Measurements from ENCODE around the gene FRY. TPM values are rescaled to one million over a fixed set of nuclear protein-coding genes. Genes with fewer than 3 reads are reported as not detected.
A peak's percentile ranks its signal among the peaks of the same experiment; 100 is the strongest.

FRY gene
- total RNA-seq, 1 experiment from 2014 or later: 1.3 TPM

- DNase-seq (no peak), ATAC-seq (no peak)
- CTCF ChIA-PET: no interaction called here
- TF ChIP-seq EZH2 (IDR thresholded peaks at IDR 0.05; ENCODE audit: low read length, unreplicated experiment): no peak
- Histone ChIP-seq H3F3A (ENCODE audit: low read length, unreplicated experiment) (no peaks in the 10 kb centered on the region), H3K9me2 (replicated peaks; ENCODE audit: low read length) (no peaks in the 10 kb centered on the region), H3K4me2 (ENCODE audit: low read length) (no peak overlapping the region), H3K9ac (ENCODE audit: low read length) (no peak overlapping the region), H3K79me2 (ENCODE audit: low read length) (no peaks in the 10 kb centered on the region), H3K4me1 (ENCODE audit: insufficient read depth, low read length) (no peaks in the 10 kb centered on the region), H4K20me1 (ENCODE audit: low read length) (no peaks in the 10 kb centered on the region), H3K4me3 (ENCODE audit: low read length) (no peak overlapping the region), H3K9me3 (ENCODE audit: low read length) (no peaks in the 10 kb centered on the region), H3K27ac (ENCODE audit: low read length) (no peak overlapping the region), H3K36me3 (ENCODE audit: low read depth, low read length) (no peaks in the 10 kb centered on the region), H2AFZ (ENCODE audit: low read length) (no peak overlapping the region), H3K27me3 (ENCODE audit: low read length) (no peaks in the 10 kb centered on the region; the same call in 1 of the 2 replicates)
- POLR2A ChIA-PET (ENCODE audit: unreplicated experiment): no interaction called here
- no TSS peak for BruUV-seq (replicated peaks)
- intact Hi-C loops (cut with micrococcal nuclease): no loop called here
Measured at GRCh38 chr13:32210101-32210500, 178.5 kb downstream of the FRY start.

DNA sequence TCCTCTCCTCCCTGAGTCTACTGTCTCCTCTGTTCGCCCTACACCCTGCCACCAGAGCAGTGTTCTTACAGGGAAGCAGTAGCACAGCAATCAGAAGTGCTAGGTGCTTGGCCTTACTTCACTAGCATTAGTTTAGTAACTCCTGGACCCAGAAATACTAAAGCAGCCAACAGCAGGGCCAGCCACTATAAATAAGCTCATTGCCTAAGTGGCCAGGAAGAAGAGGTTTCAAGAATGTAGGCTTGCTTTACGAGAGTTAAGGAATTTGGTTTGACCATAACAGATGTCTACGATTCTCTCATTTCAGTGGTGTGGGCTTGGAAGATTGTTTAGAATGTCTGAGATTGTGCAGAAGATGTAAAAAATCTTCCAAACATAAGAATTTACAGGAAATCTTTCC, 180.2 kb downstream of the FRY start:
- ATAC-seq (no peak), DNase-seq (no peak)
- Histone ChIP-seq H3K27ac (ENCODE audit: low read length) (no peak overlapping the region), H3K9ac (ENCODE audit: low read length) (no peak overlapping the region), H3K27me3 (ENCODE audit: low read length) (no peaks in the 10 kb centered on the region), H3K4me2 (ENCODE audit: low read length) (no peak overlapping the region), H3K36me3 (ENCODE audit: low read depth, low read length) (no peaks in the 10 kb centered on the region), H4K20me1 (ENCODE audit: low read length) (no peaks in the 10 kb centered on the region), H3F3A (ENCODE audit: low read length, unreplicated experiment) (no peaks in the 10 kb centered on the region), H3K79me2 (ENCODE audit: low read length) (no peaks in the 10 kb centered on the region), H2AFZ (ENCODE audit: low read length) (no peak overlapping the region), H3K4me1 (ENCODE audit: insufficient read depth, low read length) (no peaks in the 10 kb centered on the region), H3K9me2 (replicated peaks; ENCODE audit: low read length) (no peaks in the 10 kb centered on the region), H3K4me3 (ENCODE audit: low read length) (no peak overlapping the region), H3K9me3 (ENCODE audit: low read length) (no peaks in the 10 kb centered on the region)
- CTCF ChIA-PET: no interaction called here
- TF ChIP-seq EZH2 (IDR thresholded peaks at IDR 0.05; ENCODE audit: low read length, unreplicated experiment) (no peak), EZH2phosphoT487 (IDR thresholded peaks at IDR 0.05; ENCODE audit: borderline replicate concordance, low read length) (no peak)
- TF ChIP-seq, protein P1, sequence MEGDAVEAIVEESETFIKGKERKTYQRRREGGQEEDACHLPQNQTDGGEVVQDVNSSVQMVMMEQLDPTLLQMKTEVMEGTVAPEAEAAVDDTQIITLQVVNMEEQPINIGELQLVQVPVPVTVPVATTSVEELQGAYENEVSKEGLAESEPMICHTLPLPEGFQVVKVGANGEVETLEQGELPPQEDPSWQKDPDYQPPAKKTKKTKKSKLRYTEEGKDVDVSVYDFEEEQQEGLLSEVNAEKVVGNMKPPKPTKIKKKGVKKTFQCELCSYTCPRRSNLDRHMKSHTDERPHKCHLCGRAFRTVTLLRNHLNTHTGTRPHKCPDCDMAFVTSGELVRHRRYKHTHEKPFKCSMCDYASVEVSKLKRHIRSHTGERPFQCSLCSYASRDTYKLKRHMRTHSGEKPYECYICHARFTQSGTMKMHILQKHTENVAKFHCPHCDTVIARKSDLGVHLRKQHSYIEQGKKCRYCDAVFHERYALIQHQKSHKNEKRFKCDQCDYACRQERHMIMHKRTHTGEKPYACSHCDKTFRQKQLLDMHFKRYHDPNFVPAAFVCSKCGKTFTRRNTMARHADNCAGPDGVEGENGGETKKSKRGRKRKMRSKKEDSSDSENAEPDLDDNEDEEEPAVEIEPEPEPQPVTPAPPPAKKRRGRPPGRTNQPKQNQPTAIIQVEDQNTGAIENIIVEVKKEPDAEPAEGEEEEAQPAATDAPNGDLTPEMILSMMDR (conservative IDR thresholded peaks at IDR 0.05; ENCODE audit: low read depth, low read length): no peak
- no TSS peak for BruUV-seq (replicated peaks)
- intact Hi-C loops (cut with micrococcal nuclease): no loop called here
- POLR2A ChIA-PET (ENCODE audit: unreplicated experiment): no interaction called here

DNA sequence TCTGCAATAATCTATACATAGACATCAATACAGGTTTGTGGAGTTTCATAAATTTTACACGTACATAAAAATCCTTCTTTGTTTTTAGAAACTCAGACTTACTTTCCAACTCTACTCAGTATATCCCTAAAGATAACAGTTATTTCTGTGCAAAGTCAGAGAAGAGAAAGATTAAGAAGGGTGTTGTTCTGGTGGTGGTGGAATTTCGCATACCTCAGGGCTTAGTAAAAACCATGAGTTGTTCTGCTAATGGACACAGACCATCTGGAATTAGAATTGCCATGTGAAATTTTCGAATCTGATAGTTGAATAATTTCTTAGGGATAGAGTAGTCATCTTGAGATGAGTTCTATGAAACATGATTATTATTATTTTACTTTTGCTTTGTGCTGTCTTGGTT, 180.8 kb downstream of the FRY start:
- Histone ChIP-seq H4K20me1 (ENCODE audit: low read length) (no peaks in the 10 kb centered on the region), H3K9me2 (replicated peaks; ENCODE audit: low read length) (no peaks in the 10 kb centered on the region), H3K27ac (ENCODE audit: low read length) (no peak overlapping the region), H3K4me3 (ENCODE audit: low read length) (no peak overlapping the region), H3K27me3 (ENCODE audit: low read length) (no peaks in the 10 kb centered on the region), H3K4me1 (ENCODE audit: insufficient read depth, low read length) (no peaks in the 10 kb centered on the region), H3K9ac (ENCODE audit: low read length) (no peak overlapping the region), H3F3A (ENCODE audit: low read length, unreplicated experiment) (no peaks in the 10 kb centered on the region), H3K9me3 (ENCODE audit: low read length) (no peaks in the 10 kb centered on the region), H3K4me2 (ENCODE audit: low read length) (no peak overlapping the region), H3K79me2 (ENCODE audit: low read length) (no peaks in the 10 kb centered on the region), H2AFZ (ENCODE audit: low read length) (no peak overlapping the region), H3K36me3 (ENCODE audit: low read depth, low read length) (no peaks in the 10 kb centered on the region)
- no TSS peak for BruUV-seq (replicated peaks)
- peak; percentile 5 for DNase-seq
- ChIA-PET CTCF (no interaction called here), POLR2A (ENCODE audit: unreplicated experiment) (no interaction called here)
- intact Hi-C loops (cut with micrococcal nuclease): no loop called here
- TF ChIP-seq EZH2phosphoT487 (IDR thresholded peaks at IDR 0.05; ENCODE audit: borderline replicate concordance, low read length) (no peak), EZH2 (IDR thresholded peaks at IDR 0.05; ENCODE audit: low read length, unreplicated experiment) (no peak)
- TF ChIP-seq, protein P1 (conservative IDR thresholded peaks at IDR 0.05; ENCODE audit: low read depth, low read length): no peak
- no peak for ATAC-seq

Measured in PC-3 (cell line).